Loucy (cell line): ENCODE data around the gene HMSD.

Experiments used
- H2AFZ ChIP-seq: fragments of 200-600 bp; sonication (generic); 2 replicates; pipeline ENCODE4 v1.6.0; 2016; ENCODE audit warnings: antibody characterized with exemption, mild to moderate bottlenecking, low read length, moderate library complexity
- H3F3A ChIP-seq: fragments of 200-600 bp; 2 replicates; pipeline ENCODE4 v1.6.0; 2016; ENCODE audit warnings: antibody characterized with exemption, low read depth, mild to moderate bottlenecking
- H3K27me3 ChIP-seq: fragments of 200-600 bp; sonication (generic); 2 replicates; pipeline ENCODE4 v1.6.1; 2014; ENCODE audit warnings: low read length, mild to moderate bottlenecking; ENCODE audit not compliant: insufficient read depth, poor library complexity, severe bottlenecking
- H3K36me3 ChIP-seq: fragments of 200-600 bp; sonication (generic); 2 replicates; pipeline ENCODE4 v1.6.1; 2016; ENCODE audit warnings: low read length; ENCODE audit not compliant: insufficient read depth
- H3K4me1 ChIP-seq: fragments of 200-600 bp; sonication (generic); 2 replicates; pipeline ENCODE4 v1.5.1; 2014; ENCODE audit warnings: low read length, mild to moderate bottlenecking; ENCODE audit not compliant: insufficient read depth, poor library complexity, severe bottlenecking
- H3K4me2 ChIP-seq: fragments of 200-600 bp; sonication (generic); 2 replicates; pipeline ENCODE4 v1.6.0; 2014; ENCODE audit warnings: antibody characterized with exemption, low read length, low read depth, mild to moderate bottlenecking; ENCODE audit not compliant: poor library complexity, severe bottlenecking
- H3K4me3 ChIP-seq: fragments of 200-600 bp; sonication (generic); 2 replicates; pipeline ENCODE4 v1.5.1; 2014; ENCODE audit warnings: low read length, mild to moderate bottlenecking, mixed read lengths; ENCODE audit not compliant: poor library complexity, severe bottlenecking
- H3K79me2 ChIP-seq: fragments of 200-600 bp; sonication (generic); 2 replicates; pipeline ENCODE4 v1.6.1; 2014; ENCODE audit warnings: low read length; ENCODE audit not compliant: insufficient read depth
- H3K9ac ChIP-seq: fragments of 200-600 bp; sonication (generic); 2 replicates; pipeline ENCODE4 v1.6.0; 2014; ENCODE audit warnings: mild to moderate bottlenecking, low read depth, low read length, moderate library complexity; ENCODE audit not compliant: poor library complexity, severe bottlenecking
- H3K9me2 ChIP-seq: fragments of 200-600 bp; sonication (generic); replicated peaks from 2 replicates; pipeline ENCODE4 v1.6.1; 2016; ENCODE audit warnings: low read depth, low read length, mixed read lengths
- H3K9me3 ChIP-seq: fragments of 200-600 bp; sonication (generic); 2 replicates; pipeline ENCODE4 v1.6.1; 2014; ENCODE audit warnings: mild to moderate bottlenecking, antibody characterized with exemption, low read length, low read depth; ENCODE audit not compliant: insufficient read depth
- H4K20me1 ChIP-seq: fragments of 200-600 bp; sonication (generic); 2 replicates; pipeline ENCODE4 v1.6.0; 2014; ENCODE audit warnings: antibody characterized with exemption, low read length, mild to moderate bottlenecking; ENCODE audit not compliant: insufficient read depth, poor library complexity, severe bottlenecking
- EZH2phosphoT487 ChIP-seq: fragments of 200-600 bp; IDR thresholded peaks from 2 replicates; pipeline ENCODE4 v1.6.1; 2018; ENCODE audit warnings: antibody characterized with exemption, mild to moderate bottlenecking, moderate library complexity, borderline replicate concordance
- TF ChIP-seq, protein P1 (sequence below): fragments of 200-600 bp; sonication (generic); conservative IDR thresholded peaks from 2 replicates; pipeline ENCODE4 v1.5.1; 2014; ENCODE audit warnings: mild to moderate bottlenecking, antibody characterized with exemption, low read length

HMSD gene

DNA sequence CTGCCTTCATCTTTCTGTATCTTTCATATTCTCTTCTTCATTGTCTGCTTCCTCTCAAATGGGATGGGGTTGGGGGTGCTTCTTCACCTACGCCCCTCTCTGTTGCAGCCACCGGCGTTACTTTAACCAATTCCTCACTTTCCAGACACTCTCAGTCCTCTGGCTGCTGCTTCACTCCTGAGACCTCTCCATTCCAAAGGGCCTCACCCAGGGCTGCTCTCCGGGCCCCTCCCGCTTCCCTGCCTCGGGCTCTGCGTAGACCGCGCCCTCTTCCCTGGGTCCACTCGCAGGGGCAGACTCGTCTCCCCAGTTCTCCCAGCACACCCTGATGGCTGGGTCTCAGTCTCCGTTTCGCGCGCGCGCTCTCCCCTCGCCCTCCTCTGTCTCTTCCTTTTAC is 21.7 kb downstream of the HMSD start:
- TF ChIP-seq, protein P1, sequence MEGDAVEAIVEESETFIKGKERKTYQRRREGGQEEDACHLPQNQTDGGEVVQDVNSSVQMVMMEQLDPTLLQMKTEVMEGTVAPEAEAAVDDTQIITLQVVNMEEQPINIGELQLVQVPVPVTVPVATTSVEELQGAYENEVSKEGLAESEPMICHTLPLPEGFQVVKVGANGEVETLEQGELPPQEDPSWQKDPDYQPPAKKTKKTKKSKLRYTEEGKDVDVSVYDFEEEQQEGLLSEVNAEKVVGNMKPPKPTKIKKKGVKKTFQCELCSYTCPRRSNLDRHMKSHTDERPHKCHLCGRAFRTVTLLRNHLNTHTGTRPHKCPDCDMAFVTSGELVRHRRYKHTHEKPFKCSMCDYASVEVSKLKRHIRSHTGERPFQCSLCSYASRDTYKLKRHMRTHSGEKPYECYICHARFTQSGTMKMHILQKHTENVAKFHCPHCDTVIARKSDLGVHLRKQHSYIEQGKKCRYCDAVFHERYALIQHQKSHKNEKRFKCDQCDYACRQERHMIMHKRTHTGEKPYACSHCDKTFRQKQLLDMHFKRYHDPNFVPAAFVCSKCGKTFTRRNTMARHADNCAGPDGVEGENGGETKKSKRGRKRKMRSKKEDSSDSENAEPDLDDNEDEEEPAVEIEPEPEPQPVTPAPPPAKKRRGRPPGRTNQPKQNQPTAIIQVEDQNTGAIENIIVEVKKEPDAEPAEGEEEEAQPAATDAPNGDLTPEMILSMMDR: no peak
- no peak for TF ChIP-seq EZH2phosphoT487
- no peaks in the 10 kb centered on the region for H3K9me2 ChIP-seq
- H3K27me3 ChIP-seq: peaks cover 24% of the 10 kb centered on the region
- peak overlapping the region; percentile 70 for H3K9ac ChIP-seq
- peak overlapping the region; percentile 92 for H3K4me2 ChIP-seq
- no peaks in the 10 kb centered on the region for H4K20me1 ChIP-seq
- H2AFZ ChIP-seq: peak overlapping the region; percentile 98
- no peaks in the 10 kb centered on the region for H3F3A ChIP-seq
- peak overlapping the region; percentile 85 for H3K4me3 ChIP-seq
- no peaks in the 10 kb centered on the region for H3K9me3 ChIP-seq
- no peaks in the 10 kb centered on the region for H3K36me3 ChIP-seq
- H3K79me2 ChIP-seq: no peaks in the 10 kb centered on the region
- peaks cover 9% of the 10 kb centered on the region for H3K4me1 ChIP-seq

DNA sequence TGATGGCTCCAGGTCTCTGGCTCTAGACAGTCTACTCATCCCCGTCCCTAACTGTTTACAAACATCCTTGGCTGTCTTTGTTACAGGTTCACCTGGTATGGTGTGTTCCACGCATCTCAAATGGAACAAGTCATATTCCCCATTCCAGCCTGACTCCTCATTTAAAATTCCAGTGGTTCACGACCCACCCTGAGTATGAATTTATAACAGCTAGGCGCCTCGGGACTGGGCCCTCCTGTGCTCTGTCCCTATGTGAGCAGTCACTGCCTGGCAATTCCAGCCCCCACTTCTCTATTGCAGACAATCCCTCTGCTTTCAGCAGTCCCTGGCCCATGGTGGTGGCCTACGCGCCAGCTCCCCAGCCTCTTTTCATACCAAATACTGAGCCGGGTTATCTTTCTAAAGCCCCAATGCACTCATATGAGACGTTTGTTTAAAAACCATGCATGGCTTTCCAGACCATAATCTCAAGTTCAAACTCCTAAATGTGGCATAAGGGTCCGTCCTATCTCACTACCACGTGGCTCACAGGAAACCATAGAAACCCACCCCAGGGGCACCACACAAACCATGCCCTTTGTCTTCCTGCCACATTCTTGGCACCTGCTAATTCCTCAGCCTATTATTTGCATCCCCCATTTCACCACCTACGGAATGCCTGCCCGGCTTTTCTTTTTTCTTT is 22.4 kb downstream of the HMSD start:
- peak overlapping the region; percentile 85 for H3K4me3 ChIP-seq
- H3K36me3 ChIP-seq: no peaks in the 10 kb centered on the region
- H3K27me3 ChIP-seq: peaks cover 24% of the 10 kb centered on the region
- H3K4me2 ChIP-seq: peak overlapping the region; percentile 92
- H3K9me2 ChIP-seq: no peaks in the 10 kb centered on the region
- no peaks in the 10 kb centered on the region for H4K20me1 ChIP-seq
- no peaks in the 10 kb centered on the region for H3K9me3 ChIP-seq
- H3K9ac ChIP-seq: peak overlapping the region; percentile 70
- H3F3A ChIP-seq: no peaks in the 10 kb centered on the region
- no peak overlapping the region for H2AFZ ChIP-seq
- H3K4me1 ChIP-seq: peaks cover 9% of the 10 kb centered on the region
- TF ChIP-seq EZH2phosphoT487: no peak
- TF ChIP-seq, protein P1: no peak
- H3K79me2 ChIP-seq: no peaks in the 10 kb centered on the region

DNA sequence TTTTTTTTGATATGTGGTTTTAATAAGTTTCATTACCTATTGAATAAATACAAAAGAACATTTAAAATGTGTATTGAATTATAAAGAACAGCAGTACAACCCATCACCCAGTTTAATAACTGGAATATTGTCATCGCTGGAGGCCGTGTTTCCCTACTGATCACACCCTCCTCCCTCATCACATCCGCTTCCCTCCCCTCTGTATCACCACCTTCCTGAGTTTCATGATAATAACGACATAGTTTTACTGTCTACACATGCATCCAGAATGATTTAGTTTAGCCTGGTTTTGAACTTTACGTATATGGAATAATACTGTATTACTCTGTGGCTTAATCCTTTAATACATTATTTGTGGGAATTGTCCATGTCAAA is 22.9 kb downstream of the HMSD start:
- no peaks in the 10 kb centered on the region for H3F3A ChIP-seq
- H3K36me3 ChIP-seq: no peaks in the 10 kb centered on the region
- H3K27me3 ChIP-seq: peaks cover 24% of the 10 kb centered on the region
- no peak overlapping the region for H3K4me2 ChIP-seq
- no peaks in the 10 kb centered on the region for H3K9me3 ChIP-seq
- no peak overlapping the region for H3K4me3 ChIP-seq
- H3K4me1 ChIP-seq: peaks cover 9% of the 10 kb centered on the region
- no peak overlapping the region for H3K9ac ChIP-seq
- TF ChIP-seq EZH2phosphoT487: no peak
- TF ChIP-seq, protein P1: no peak
- no peaks in the 10 kb centered on the region for H3K9me2 ChIP-seq
- no peaks in the 10 kb centered on the region for H4K20me1 ChIP-seq
- H3K79me2 ChIP-seq: no peaks in the 10 kb centered on the region
- no peak overlapping the region for H2AFZ ChIP-seq
